Activated CD4-positive, alpha-beta T cell treated with anti-CD3 and anti-CD28 coated beads, Interleukin-10, Interleukin-2, amounts not matched to agents 100 ng/mL and 50 ng/mL, durations not matched to agents 16 hours and 8 hours (primary cell): ENCODE results near the gene SCYL1.
A peak's percentile ranks its signal among the peaks of the same experiment; 100 is the strongest.

Experiments
- DNase-seq: peaks from one replicate; pipeline ENCODE4 v3.0.0-alpha.2; 2020

The SCYL1 gene

GRCh38 chr11:65524741-65525545 is at the start of gene SCYL1:
Gene SCYL1, plus strand, starts transcription at chr11:65525083. Its CDS starts 71 bp downstream, at chr11:65525154.
- peak; percentile 86 for DNase-seq

GRCh38 chr11:65476632-65477148 is 48.2 kb upstream of the SCYL1 start:
- no peak for DNase-seq

- peak; percentile 97 for DNase-seq
Measured at GRCh38 chr11:65477149-65477965, 47.5 kb upstream of the SCYL1 start.

- DNase-seq, result no peak
Measured at GRCh38 chr11:65478388-65479183, 46.3 kb upstream of the SCYL1 start.

GRCh38 chr11:65479184-65480145 is 45.4 kb upstream of the SCYL1 start:
- DNase-seq, result no peak

GRCh38 chr11:65482306-65482850 is 42.5 kb upstream of the SCYL1 start:
- DNase-seq, result no peak

DNA sequence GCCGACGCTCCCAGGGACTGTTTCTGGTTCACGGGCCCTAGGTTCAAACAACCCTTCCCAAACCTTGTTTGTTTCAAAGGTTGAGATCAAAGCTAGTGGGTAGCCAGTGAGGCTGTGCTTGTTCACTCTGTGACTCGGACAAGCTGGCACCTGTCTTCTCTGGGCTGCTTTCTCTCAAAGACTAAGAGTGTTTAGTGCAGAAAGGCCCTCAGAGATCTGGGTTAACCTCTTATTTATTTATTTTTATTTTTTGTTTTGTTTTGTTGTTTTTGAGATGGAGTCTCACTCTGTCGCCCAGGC is 39.0 kb upstream of the SCYL1 start:
- DNase-seq, result no peak

GRCh38 chr11:65486570-65487466 is 38.1 kb upstream of the SCYL1 start:
- no peak for DNase-seq

- peak; percentile 64 for DNase-seq
Measured at GRCh38 chr11:65487467-65488272, 37.2 kb upstream of the SCYL1 start.

GRCh38 chr11:65488273-65489034 is 36.4 kb upstream of the SCYL1 start:
- no peak for DNase-seq

GRCh38 chr11:65489035-65489705 is 35.7 kb upstream of the SCYL1 start:
- no peak for DNase-seq

- no peak for DNase-seq
Measured at GRCh38 chr11:65489706-65490320, 35.1 kb upstream of the SCYL1 start.

GRCh38 chr11:65491163-65491465 is 33.8 kb upstream of the SCYL1 start:
- DNase-seq, result no peak

GRCh38 chr11:65491614-65492386 is 33.1 kb upstream of the SCYL1 start:
- no peak for DNase-seq

DNA sequence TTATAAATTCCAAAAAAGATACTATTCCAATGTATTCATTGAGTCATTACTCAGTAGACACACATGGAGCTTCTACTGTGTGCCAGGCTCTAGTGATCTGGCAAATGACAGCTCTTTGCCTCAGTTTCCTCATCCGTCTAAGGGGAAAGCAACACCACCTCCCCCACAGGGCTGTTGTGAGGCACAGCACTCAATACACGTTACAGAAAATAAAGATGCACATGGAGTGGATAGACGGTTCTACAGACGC is 32.6 kb upstream of the SCYL1 start:
- no peak for DNase-seq

- DNase-seq, result peak; percentile 46
Measured at GRCh38 chr11:65492637-65493366, 32.1 kb upstream of the SCYL1 start.
